GM19328 (cell line): ENCODE results near the gene GPX6.
"Not testable (repeated sequence)": the region's sequence is repeated elsewhere in the genome, so short reads cannot be mapped to it uniquely, and the experiment has no call there.

Experiments used
- ATAC-seq: cut with Tn5 transposase; IDR thresholded peaks from one replicate; pipeline ENCODE4 v1.9.1; 2021; ENCODE audit warnings: mild to moderate bottlenecking, moderate library complexity; ENCODE audit not compliant: unreplicated experiment

Gene GPX6

GRCh38 chr6:28486533-28486932 is 29.1 kb downstream of the GPX6 start:
- no peak for ATAC-seq

GRCh38 chr6:28485482-28485881 is 30.1 kb downstream of the GPX6 start:
- ATAC-seq, result no peak

- ATAC-seq, result no peak
Measured at GRCh38 chr6:28480253-28480932, 35.2 kb downstream of the GPX6 start.

- no peak for ATAC-seq
Measured at GRCh38 chr6:28478518-28478917, 37.1 kb downstream of the GPX6 start.

- ATAC-seq, result no peak
Measured at GRCh38 chr6:28474441-28475219, 41.0 kb downstream of the GPX6 start.

GRCh38 chr6:28469153-28469745 is 46.3 kb downstream of the GPX6 start:
- ATAC-seq, result not testable (repeated sequence)

- no peak for ATAC-seq
Measured at GRCh38 chr6:28468056-28468455, 47.5 kb downstream of the GPX6 start.

GRCh38 chr6:28462401-28462800 is 53.2 kb downstream of the GPX6 start:
- ATAC-seq, result no peak

GRCh38 chr6:28458568-28458967 is 57.0 kb downstream of the GPX6 start:
- no peak for ATAC-seq
